ENCODE results near the gene CCDC134.
"Not testable (repeated sequence)": the region's sequence is repeated elsewhere in the genome, so short reads cannot be mapped to it uniquely, and the experiment has no call there.

Gene CCDC134

GRCh38 chr22:41844036-41844435 lies 43.6 kb downstream of the CCDC134 start:
- no peak for DNase-seq (ENCODE audit: low spot score)

GRCh38 chr22:41844513-41844912 lies 44.0 kb downstream of the CCDC134 start:
- no peak for DNase-seq (ENCODE audit: low spot score)

- DNase-seq (ENCODE audit: low spot score), result no peak
These were observed 45.1 kb downstream of the CCDC134 start for GRCh38 chr22:41845380-41846267.

- DNase-seq (ENCODE audit: low spot score), result no peak
These were observed 45.9 kb downstream of the CCDC134 start for GRCh38 chr22:41846268-41846987.

GRCh38 chr22:41847300-41847699 lies 46.8 kb downstream of the CCDC134 start:
- no peak for DNase-seq (ENCODE audit: low spot score)

- no peak for DNase-seq (ENCODE audit: low spot score)
These were observed 48.0 kb downstream of the CCDC134 start for GRCh38 chr22:41848468-41848867.

GRCh38 chr22:41856469-41856868 lies 56.0 kb downstream of the CCDC134 start:
- DNase-seq (ENCODE audit: low spot score), result no peak

- peak; percentile 58 for DNase-seq (ENCODE audit: low spot score)
These were observed 56.8 kb downstream of the CCDC134 start for GRCh38 chr22:41857155-41857859.

GRCh38 chr22:41857860-41858199 lies 57.4 kb downstream of the CCDC134 start:
- no peak for DNase-seq (ENCODE audit: low spot score)

- no peak for DNase-seq (ENCODE audit: low spot score)
These were observed 61.7 kb downstream of the CCDC134 start for GRCh38 chr22:41862160-41862529.

- DNase-seq (ENCODE audit: low spot score), result no peak
These were observed 62.2 kb downstream of the CCDC134 start for GRCh38 chr22:41862530-41863266.

- no peak for DNase-seq (ENCODE audit: low spot score)
These were observed 63.0 kb downstream of the CCDC134 start for GRCh38 chr22:41863472-41863871.

- DNase-seq (ENCODE audit: low spot score), result no peak
These were observed 68.1 kb downstream of the CCDC134 start for GRCh38 chr22:41868556-41868955.

- not testable (repeated sequence) for DNase-seq (ENCODE audit: low spot score)
These were observed 69.6 kb downstream of the CCDC134 start for GRCh38 chr22:41870081-41870480.

- no peak for DNase-seq (ENCODE audit: low spot score)
These were observed 70.3 kb downstream of the CCDC134 start for GRCh38 chr22:41870786-41871185.

GRCh38 chr22:41873391-41873790 lies 72.9 kb downstream of the CCDC134 start:
- no peak for DNase-seq (ENCODE audit: low spot score)

- no peak for DNase-seq (ENCODE audit: low spot score)
These were observed 73.6 kb downstream of the CCDC134 start for GRCh38 chr22:41874090-41874489.

- no peak for DNase-seq (ENCODE audit: low spot score)
These were observed 75.2 kb downstream of the CCDC134 start for GRCh38 chr22:41875531-41876270.
